Fibroblast of mammary gland (primary cell): ENCODE data around the gene BST2.

Experiments
- DNase-seq: peaks from one replicate; pipeline ENCODE4 v3.0.0-alpha.2; 2010; ENCODE audit warnings: low read depth
- H3K4me3 ChIP-seq: 2 replicates; pipeline ENCODE4 v1.5.1; 2011; ENCODE audit warnings: low read depth, mild to moderate bottlenecking, low read length, moderate library complexity; ENCODE audit not compliant: control insufficient read depth
- TF ChIP-seq, protein P1 (sequence below): conservative IDR thresholded peaks from 2 replicates; pipeline ENCODE4 v1.5.1; 2011; ENCODE audit warnings: low read depth, low read length, inconsistent platforms; ENCODE audit not compliant: control insufficient read depth, insufficient read depth

Gene BST2

DNA sequence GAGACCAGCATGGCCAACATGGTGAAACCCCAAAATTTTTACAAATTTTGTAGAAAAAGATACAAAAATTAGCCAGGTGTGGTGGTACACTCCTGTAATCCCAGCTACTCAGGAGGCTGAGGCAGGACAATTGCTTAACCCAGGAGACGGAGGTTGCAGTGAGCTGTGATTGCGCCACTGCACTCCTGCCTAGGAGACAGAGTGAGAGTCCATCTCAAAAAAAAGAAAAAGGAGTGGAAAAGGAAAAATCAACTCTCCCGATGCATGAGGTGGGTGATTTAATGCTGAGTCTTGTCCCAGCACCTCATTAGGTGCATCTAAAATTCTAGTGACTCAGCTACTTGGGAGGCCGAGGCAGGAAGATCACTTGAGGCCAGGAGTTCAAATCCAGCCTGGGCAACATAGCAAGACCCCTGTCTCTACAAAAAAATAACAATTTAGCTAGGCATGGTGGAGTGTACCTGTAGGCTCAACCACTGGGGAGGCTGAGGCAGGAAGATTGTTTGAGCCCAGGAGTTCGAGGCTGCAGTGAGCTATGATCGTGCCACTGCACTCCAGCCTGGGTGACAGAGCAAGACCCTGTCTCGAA is 48.3 kb downstream of the BST2 start:
- no peak for DNase-seq
- TF ChIP-seq, protein P1, sequence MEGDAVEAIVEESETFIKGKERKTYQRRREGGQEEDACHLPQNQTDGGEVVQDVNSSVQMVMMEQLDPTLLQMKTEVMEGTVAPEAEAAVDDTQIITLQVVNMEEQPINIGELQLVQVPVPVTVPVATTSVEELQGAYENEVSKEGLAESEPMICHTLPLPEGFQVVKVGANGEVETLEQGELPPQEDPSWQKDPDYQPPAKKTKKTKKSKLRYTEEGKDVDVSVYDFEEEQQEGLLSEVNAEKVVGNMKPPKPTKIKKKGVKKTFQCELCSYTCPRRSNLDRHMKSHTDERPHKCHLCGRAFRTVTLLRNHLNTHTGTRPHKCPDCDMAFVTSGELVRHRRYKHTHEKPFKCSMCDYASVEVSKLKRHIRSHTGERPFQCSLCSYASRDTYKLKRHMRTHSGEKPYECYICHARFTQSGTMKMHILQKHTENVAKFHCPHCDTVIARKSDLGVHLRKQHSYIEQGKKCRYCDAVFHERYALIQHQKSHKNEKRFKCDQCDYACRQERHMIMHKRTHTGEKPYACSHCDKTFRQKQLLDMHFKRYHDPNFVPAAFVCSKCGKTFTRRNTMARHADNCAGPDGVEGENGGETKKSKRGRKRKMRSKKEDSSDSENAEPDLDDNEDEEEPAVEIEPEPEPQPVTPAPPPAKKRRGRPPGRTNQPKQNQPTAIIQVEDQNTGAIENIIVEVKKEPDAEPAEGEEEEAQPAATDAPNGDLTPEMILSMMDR: no peak

DNA sequence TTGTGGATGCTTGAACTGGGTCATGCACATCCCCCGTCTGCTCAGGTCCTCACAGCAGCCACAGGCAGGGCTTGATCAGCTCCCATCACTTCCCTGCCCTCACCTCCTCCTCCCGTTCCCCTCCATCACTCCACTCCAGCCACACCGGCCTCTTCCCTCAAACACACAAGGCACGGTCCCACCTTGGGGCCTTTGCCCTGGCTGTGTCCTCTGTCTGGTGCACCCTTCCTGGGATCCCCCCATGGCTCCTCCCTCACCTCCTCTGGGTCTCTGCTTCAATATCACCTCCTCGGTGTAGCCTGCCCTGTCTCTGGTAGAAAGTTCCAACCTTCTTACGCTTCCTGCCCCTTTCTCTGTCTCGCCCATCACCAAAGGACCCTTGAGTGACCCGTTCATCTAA is 52.0 kb downstream of the BST2 start:
- TF ChIP-seq, protein P1: no peak
- H3K4me3 ChIP-seq: no peak overlapping the region
- no peak for DNase-seq

More for the DNA sequence above, 48.3 kb downstream of the BST2 start:
- H3K4me3 ChIP-seq: no peak overlapping the region
